Mesendoderm (in vitro differentiated cells): Measurements from ENCODE around the gene CD248.

Experiments
- DNase-seq: peaks from one replicate; pipeline ENCODE4 v3.0.0; 2013
- H2AK5ac ChIP-seq: 2 replicates; pipeline ENCODE4 v1.6.1; 2013; ENCODE audit warnings: low read length, inconsistent platforms
- H2BK120ac ChIP-seq: 2 replicates; pipeline ENCODE4 v1.6.1; 2013; ENCODE audit warnings: low read depth, mild to moderate bottlenecking, low read length, moderate library complexity, mixed read lengths
- H2BK15ac ChIP-seq: replicated peaks from 2 replicates; pipeline ENCODE4 v1.6.1; 2013; ENCODE audit warnings: low read depth, mild to moderate bottlenecking, moderate library complexity
- H2BK5ac ChIP-seq: 2 replicates; pipeline ENCODE4 v1.6.1; 2013; ENCODE audit warnings: low read length, inconsistent platforms
- H3K18ac ChIP-seq: 2 replicates; pipeline ENCODE4 v1.6.1; 2013; ENCODE audit warnings: mild to moderate bottlenecking, low read length, mixed read lengths
- H3K23ac ChIP-seq: one replicate; pipeline ENCODE4 v1.6.1; 2013; ENCODE audit warnings: low read length
- H3K27ac ChIP-seq: 2 replicates; pipeline ENCODE4 v1.5.1; 2013; ENCODE audit warnings: low read depth, mild to moderate bottlenecking, inconsistent platforms, low read length, moderate library complexity
- H3K27me3 ChIP-seq: 2 replicates; pipeline ENCODE4 v1.6.1; 2013; ENCODE audit warnings: low read length, control low read depth, mild to moderate bottlenecking, inconsistent platforms; ENCODE audit not compliant: insufficient read depth, poor library complexity
- H3K36me3 ChIP-seq: 2 replicates; pipeline ENCODE4 v1.6.1; 2013; ENCODE audit warnings: low read length, inconsistent platforms; ENCODE audit not compliant: control insufficient read depth, insufficient read depth
- H3K4ac ChIP-seq: one replicate; pipeline ENCODE4 v1.6.1; 2013; ENCODE audit warnings: low read depth, mild to moderate bottlenecking, low read length, moderate library complexity
- H3K4me1 ChIP-seq: 2 replicates; pipeline ENCODE4 v1.6.1; 2013; ENCODE audit warnings: low read depth, low read length, inconsistent platforms; ENCODE audit not compliant: control insufficient read depth
- H3K4me2 ChIP-seq: 2 replicates; pipeline ENCODE4 v1.6.1; 2013; ENCODE audit warnings: low read length
- H3K4me3 ChIP-seq: 2 replicates; pipeline ENCODE4 v1.5.1; 2013; ENCODE audit warnings: mild to moderate bottlenecking, low read length
- H3K56ac ChIP-seq: one replicate; pipeline ENCODE4 v1.6.1; 2013; ENCODE audit warnings: low read length
- H3K79me1 ChIP-seq: 2 replicates; pipeline ENCODE4 v1.6.1; 2013; ENCODE audit warnings: low read length, inconsistent platforms
- H3K79me2 ChIP-seq: 2 replicates; pipeline ENCODE4 v1.6.1; 2013; ENCODE audit warnings: mild to moderate bottlenecking, low read length; ENCODE audit not compliant: control insufficient read depth, insufficient read depth
- H3K9ac ChIP-seq: 2 replicates; pipeline ENCODE4 v1.6.1; 2013; ENCODE audit warnings: low read length, inconsistent platforms
- H4K5ac ChIP-seq: one replicate; pipeline ENCODE4 v1.6.1; 2013; ENCODE audit warnings: low read length
- H4K8ac ChIP-seq: one replicate; pipeline ENCODE4 v1.6.1; 2013; ENCODE audit warnings: low read depth, mild to moderate bottlenecking, control low read depth, low read length, moderate library complexity
- WGBS: extraction: QIAGEN DNeasy Blood & Tissue Kit; methylation state at CpG from one replicate; pipeline ENCODE4 v1.1.7; 2013; ENCODE audit warnings: low lambda C conversion rate, missing lambda C conversion rate; ENCODE audit not compliant: insufficient coverage; ENCODE audit errors: extremely low coverage; 5-methylcytosine and 5-hydroxymethylcytosine counted together

The CD248 gene

DNA sequence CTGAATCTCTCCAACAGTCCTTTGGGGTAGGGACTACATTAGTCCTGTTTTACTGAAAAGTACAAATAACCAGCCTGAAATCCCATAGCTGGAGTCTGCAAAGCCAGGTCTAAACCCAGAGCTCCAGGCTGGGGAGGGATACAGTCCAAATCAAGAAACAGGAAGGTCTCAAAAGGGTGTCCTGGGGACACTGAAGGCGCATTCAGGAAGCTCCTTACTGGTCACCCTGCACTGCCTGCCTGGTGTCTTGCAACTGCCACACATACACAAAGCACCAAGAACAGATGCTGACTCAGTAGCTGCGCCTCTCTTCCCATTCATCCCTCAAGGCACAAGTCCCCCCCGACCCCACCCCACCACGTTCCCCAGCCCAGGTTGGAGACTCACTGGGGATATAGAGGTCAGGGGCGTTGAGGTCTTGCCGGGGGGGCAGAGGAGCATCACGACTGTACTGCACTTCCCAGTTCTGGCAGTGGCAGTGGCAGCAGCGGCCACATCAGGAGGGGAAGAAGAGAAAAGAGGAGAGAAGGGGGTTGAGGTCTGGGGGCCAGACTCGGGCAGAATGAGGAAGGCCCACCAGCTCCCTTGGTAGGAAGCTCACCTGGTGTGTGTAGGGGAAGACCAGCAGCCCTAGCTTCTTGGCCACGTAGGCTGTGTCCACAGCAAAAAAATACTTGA, 29.5 kb downstream of the CD248 start:
- Histone ChIP-seq H2AK5ac (no peak overlapping the region), H4K5ac (no peak overlapping the region), H3K4me3 (no peak overlapping the region), H3K36me3 (no peaks in the 10 kb centered on the region), H3K23ac (no peak overlapping the region), H2BK5ac (no peak overlapping the region), H2BK15ac (no peak overlapping the region), H2BK120ac (no peak overlapping the region), H3K4me1 (peaks cover 2% of the 10 kb centered on the region), H3K27me3 (peaks cover 14% of the 10 kb centered on the region), H3K18ac (no peak overlapping the region), H3K56ac (no peak overlapping the region), H3K79me1 (peaks cover 8% of the 10 kb centered on the region), H3K79me2 (peaks cover 6% of the 10 kb centered on the region), H3K9ac (no peak overlapping the region), H3K4ac (no peak overlapping the region), H4K8ac (no peak overlapping the region), H3K27ac (no peak overlapping the region), H3K4me2 (no peak overlapping the region)
- DNase-seq, result no peak
- WGBS, result no CpG with 5 or more reads among the region's 10 CpGs

DNA sequence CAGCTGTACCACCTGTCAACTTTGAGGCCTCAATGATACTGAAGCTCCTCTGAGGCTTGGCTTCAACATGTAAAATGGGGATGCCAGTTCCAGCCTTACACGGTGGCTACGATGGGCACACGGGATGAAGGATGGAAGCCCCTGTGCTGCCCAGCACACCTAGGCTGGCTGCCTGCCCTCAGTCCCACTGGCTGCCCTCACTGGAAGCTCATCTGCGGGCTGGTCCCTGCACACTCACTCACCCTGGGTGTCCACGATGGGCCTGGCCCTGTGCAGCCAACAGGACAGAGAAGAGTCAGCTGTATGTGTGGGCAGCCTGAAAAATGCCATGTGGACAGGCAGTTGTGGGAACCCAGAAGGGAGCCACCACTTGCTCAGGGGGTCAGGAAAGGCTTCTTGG, 30.1 kb downstream of the CD248 start:
- H2AK5ac ChIP-seq, result no peak overlapping the region
- H3K18ac ChIP-seq, result no peak overlapping the region
- no peak overlapping the region for H3K27ac ChIP-seq
- H4K8ac ChIP-seq, result no peak overlapping the region
- WGBS, result no CpG with 5 or more reads among the region's 5 CpGs
- no peak overlapping the region for H3K9ac ChIP-seq
- peaks cover 6% of the 10 kb centered on the region for H3K79me2 ChIP-seq
- no peak overlapping the region for H2BK120ac ChIP-seq
- H3K36me3 ChIP-seq, result no peaks in the 10 kb centered on the region
- H3K4me2 ChIP-seq, result no peak overlapping the region
- H3K4me1 ChIP-seq, result peaks cover 2% of the 10 kb centered on the region
- peaks cover 8% of the 10 kb centered on the region for H3K79me1 ChIP-seq
- H3K56ac ChIP-seq, result no peak overlapping the region
- no peak overlapping the region for H4K5ac ChIP-seq
- H2BK15ac ChIP-seq, result no peak overlapping the region
- H3K23ac ChIP-seq, result no peak overlapping the region
- H2BK5ac ChIP-seq, result no peak overlapping the region
- H3K4me3 ChIP-seq, result no peak overlapping the region
- no peak for DNase-seq
- H3K27me3 ChIP-seq, result peaks cover 7% of the 10 kb centered on the region
- no peak overlapping the region for H3K4ac ChIP-seq

DNA sequence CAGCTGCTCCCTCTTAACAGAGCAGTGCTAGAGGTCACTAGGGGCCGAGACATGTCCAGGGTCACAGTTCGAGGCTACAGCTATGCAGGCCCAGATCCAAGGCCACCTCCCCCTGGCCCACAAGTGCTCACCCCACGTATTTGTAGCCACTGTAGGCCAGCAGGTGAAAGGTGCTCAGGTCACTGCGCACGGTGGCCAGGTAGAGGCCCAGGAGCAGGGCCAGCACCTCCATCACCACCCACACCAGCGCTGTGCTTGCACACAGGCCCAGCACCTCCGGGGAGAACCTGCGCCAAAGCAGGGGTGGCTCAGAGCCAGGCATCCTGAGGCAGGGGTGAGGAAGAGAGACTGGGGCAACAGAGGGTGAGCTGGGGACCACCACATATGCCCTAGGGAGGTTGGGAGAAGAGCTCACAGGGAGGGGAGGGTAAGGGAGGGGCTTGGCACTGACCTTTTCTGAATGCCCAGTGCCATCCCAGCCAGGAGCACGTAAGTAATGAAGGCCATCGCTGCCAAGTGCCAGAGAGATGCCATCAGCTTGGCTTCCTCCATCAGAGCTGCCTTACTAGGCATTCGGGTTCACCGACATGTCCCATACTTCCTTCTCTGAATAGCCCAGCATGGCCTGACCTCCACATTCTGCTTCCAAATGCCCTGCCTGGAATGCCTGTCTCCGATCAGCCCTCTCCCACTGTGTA, 31.4 kb downstream of the CD248 start:
- Histone ChIP-seq H4K5ac (no peak overlapping the region), H4K8ac (no peak overlapping the region), H3K4me1 (peaks cover 2% of the 10 kb centered on the region), H2AK5ac (no peak overlapping the region), H2BK15ac (no peak overlapping the region), H3K27ac (no peak overlapping the region), H3K79me2 (peaks cover 6% of the 10 kb centered on the region), H3K27me3 (no peaks in the 10 kb centered on the region), H3K23ac (no peak overlapping the region), H2BK120ac (no peak overlapping the region), H3K56ac (no peak overlapping the region), H3K79me1 (peaks cover 8% of the 10 kb centered on the region), H3K4me3 (no peak overlapping the region), H3K9ac (no peak overlapping the region), H3K18ac (no peak overlapping the region), H3K4ac (no peak overlapping the region), H3K36me3 (no peaks in the 10 kb centered on the region), H2BK5ac (no peak overlapping the region), H3K4me2 (no peak overlapping the region)
- DNase-seq, result no peak
- WGBS, result no CpG with 5 or more reads among the region's 13 CpGs

DNA sequence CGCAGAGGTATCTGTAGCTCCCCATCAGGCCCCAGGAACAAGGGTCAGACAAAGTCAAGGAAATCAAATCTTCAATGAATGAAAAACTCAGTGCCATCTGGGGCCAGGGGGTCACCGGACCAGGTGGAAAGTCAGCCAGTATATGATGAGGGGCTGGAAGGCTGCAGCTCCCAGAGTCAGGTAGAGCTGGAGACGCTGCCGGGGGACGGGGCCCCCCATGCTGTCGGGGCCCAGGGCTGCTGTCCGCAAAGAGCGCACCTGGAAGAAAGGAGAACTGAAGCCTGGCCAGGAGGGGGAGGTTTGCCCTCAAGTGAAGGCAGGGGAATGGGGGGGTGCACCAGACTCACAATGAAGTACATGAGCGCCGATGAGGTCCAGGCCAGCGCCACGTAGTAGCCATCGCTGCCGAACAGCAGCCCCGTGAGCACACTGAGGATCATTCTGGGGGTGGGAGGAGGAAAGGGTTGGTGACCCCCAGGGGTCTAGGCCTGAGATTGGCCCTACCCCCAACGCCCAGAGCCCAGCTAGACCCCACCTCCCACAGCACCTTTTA, 32.2 kb downstream of the CD248 start:
- DNase-seq, result no peak
- H3K36me3 ChIP-seq, result no peaks in the 10 kb centered on the region
- H3K4me2 ChIP-seq, result no peak overlapping the region
- H3K27me3 ChIP-seq, result no peaks in the 10 kb centered on the region
- H3K79me2 ChIP-seq, result peaks cover 6% of the 10 kb centered on the region
- no peak overlapping the region for H3K56ac ChIP-seq
- WGBS, result no CpG with 5 or more reads among the region's 16 CpGs
- no peak overlapping the region for H2BK15ac ChIP-seq
- H3K4me1 ChIP-seq, result peaks cover 2% of the 10 kb centered on the region
- H2BK5ac ChIP-seq, result no peak overlapping the region
- H3K18ac ChIP-seq, result no peak overlapping the region
- no peak overlapping the region for H3K23ac ChIP-seq
- H3K79me1 ChIP-seq, result peaks cover 8% of the 10 kb centered on the region
- no peak overlapping the region for H4K5ac ChIP-seq
- H2BK120ac ChIP-seq, result no peak overlapping the region
- H4K8ac ChIP-seq, result no peak overlapping the region
- H3K9ac ChIP-seq, result no peak overlapping the region
- no peak overlapping the region for H3K27ac ChIP-seq
- H3K4me3 ChIP-seq, result no peak overlapping the region
- H2AK5ac ChIP-seq, result no peak overlapping the region
- H3K4ac ChIP-seq, result no peak overlapping the region

DNA sequence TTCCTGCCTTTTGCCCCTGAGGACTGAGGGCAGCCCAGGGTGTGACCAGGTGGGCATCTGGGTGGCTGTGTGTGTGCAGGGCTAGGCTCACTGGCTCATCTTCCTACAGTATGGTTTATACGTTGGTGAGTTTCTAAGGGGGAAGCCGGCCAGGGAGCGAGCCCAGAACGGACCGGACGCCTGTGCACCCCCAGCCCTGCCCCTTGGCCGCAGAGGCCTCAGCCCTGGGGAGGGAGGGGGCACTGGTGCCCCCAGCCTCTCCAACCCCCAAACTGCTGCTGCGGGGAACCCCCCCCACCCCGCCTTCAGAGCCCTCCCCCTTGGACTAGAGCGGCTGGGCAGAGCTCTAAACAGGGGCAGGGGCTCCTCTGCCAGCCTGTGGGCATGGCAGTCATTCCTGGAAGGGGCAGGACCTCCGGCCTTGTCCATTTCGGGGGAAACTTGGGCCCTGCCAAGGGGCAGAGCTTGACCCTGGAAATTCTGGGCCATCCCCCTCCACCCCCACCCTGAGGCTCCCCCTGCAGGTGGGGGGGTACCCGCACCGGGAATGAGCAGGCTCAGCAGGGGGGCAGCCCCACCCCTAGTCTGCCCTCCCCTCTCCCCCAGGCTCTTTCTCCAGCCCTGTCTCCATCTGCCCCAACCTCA, 33.3 kb downstream of the CD248 start:
- WGBS, result no CpG with 5 or more reads among the region's 14 CpGs
- Histone ChIP-seq H3K18ac (no peak overlapping the region), H2AK5ac (no peak overlapping the region), H2BK5ac (no peak overlapping the region), H3K27ac (no peak overlapping the region), H2BK15ac (no peak overlapping the region), H3K4me1 (peaks cover 2% of the 10 kb centered on the region), H3K56ac (no peak overlapping the region), H3K4me3 (no peak overlapping the region), H4K8ac (no peak overlapping the region), H2BK120ac (no peak overlapping the region), H4K5ac (no peak overlapping the region), H3K79me2 (peaks cover 6% of the 10 kb centered on the region), H3K79me1 (peaks cover 8% of the 10 kb centered on the region), H3K23ac (no peak overlapping the region), H3K27me3 (no peaks in the 10 kb centered on the region), H3K4ac (no peak overlapping the region), H3K4me2 (no peak overlapping the region), H3K9ac (no peak overlapping the region), H3K36me3 (no peaks in the 10 kb centered on the region)
- DNase-seq, result no peak
